GM19438 (cell line): ENCODE measurements around the gene RCE1.

Experiments
- ATAC-seq: cut with Tn5 transposase; IDR thresholded peaks from one replicate; pipeline ENCODE4 v1.9.1; 2021; ENCODE audit warnings: low read depth; ENCODE audit not compliant: unreplicated experiment

Gene RCE1

GRCh38 chr11:66843776-66844495, 695 bp downstream of the RCE1 start:
- ATAC-seq, result no peak

GRCh38 chr11:66844496-66845142, 1.4 kb downstream of the RCE1 start:
- ATAC-seq, result no peak

GRCh38 chr11:66845143-66845875, 2.1 kb downstream of the RCE1 start:
- no peak for ATAC-seq

GRCh38 chr11:66845876-66846212, 2.6 kb downstream of the RCE1 start:
- ATAC-seq, result no peak

- ATAC-seq, result no peak
Observed at GRCh38 chr11:66846671-66847091, 3.4 kb downstream of the RCE1 start.

- no peak for ATAC-seq
Observed at GRCh38 chr11:66847461-66848232, 4.4 kb downstream of the RCE1 start.

- ATAC-seq, result no peak
Observed at GRCh38 chr11:66848671-66849500, 5.6 kb downstream of the RCE1 start.

GRCh38 chr11:66849501-66850234, 6.4 kb downstream of the RCE1 start:
- no peak for ATAC-seq

GRCh38 chr11:66850235-66850587, 7.0 kb downstream of the RCE1 start:
- ATAC-seq, result no peak

GRCh38 chr11:66850588-66851238, 7.5 kb downstream of the RCE1 start:
- no peak for ATAC-seq

GRCh38 chr11:66851239-66851596, 8.0 kb downstream of the RCE1 start:
- ATAC-seq, result no peak

GRCh38 chr11:66851698-66852465, 8.6 kb downstream of the RCE1 start:
- no peak for ATAC-seq

- ATAC-seq, result no peak
Observed at GRCh38 chr11:66852466-66853241, 9.4 kb downstream of the RCE1 start.

GRCh38 chr11:66853242-66854229, 10.3 kb downstream of the RCE1 start:
- no peak for ATAC-seq

- ATAC-seq, result no peak
Observed at GRCh38 chr11:66854231-66854661, 11.0 kb downstream of the RCE1 start.

GRCh38 chr11:66854729-66855211, 11.5 kb downstream of the RCE1 start:
- no peak for ATAC-seq
